K562 treated with DMSO at 1 percent for 4 hours (cell line): ENCODE results near the gene ITIH3. TPM values are rescaled to one million over a fixed set of nuclear protein-coding genes. Genes with fewer than 3 reads are reported as not detected.

Source experiments
- total RNA-seq: library from RNA; unstranded; fragments of 300-600 nt; gene quantifications from 2 replicates; pipeline ENCODE4 v1.2.3, GENCODE V29; 2022; ENCODE audit not compliant: insufficient read depth

Gene ITIH3
- not detected in 2 replicates for total RNA-seq

DNA sequence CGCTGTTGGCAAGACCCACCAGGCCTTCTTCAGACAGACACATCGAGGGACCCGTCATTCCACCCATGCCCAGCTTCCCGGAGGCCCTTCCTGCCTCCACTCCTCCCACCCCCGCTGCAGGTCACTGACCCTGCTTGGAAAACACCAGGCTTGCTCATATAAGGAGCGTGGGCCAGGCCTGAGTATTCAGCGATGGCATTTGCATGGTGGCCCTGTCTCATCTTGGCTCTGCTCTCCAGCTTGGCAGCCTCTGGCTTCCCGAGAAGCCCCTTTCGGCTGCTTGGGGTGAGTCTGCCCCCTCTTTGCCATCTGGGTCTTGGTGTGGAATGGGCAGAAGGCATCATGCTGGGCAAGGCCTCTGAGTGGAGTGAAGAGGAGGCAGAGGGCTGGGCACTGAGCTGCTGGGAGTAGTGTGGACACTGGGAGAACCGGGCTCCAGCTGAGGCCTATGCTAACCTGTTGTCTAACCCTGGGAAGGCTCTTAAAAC is at the start of gene ITIH3:
TSS of gene ITIH3 (plus strand) at position 185 of the 488 bp plus-strand sequence. CDS start at position 193, 8 bp downstream.

DNA sequence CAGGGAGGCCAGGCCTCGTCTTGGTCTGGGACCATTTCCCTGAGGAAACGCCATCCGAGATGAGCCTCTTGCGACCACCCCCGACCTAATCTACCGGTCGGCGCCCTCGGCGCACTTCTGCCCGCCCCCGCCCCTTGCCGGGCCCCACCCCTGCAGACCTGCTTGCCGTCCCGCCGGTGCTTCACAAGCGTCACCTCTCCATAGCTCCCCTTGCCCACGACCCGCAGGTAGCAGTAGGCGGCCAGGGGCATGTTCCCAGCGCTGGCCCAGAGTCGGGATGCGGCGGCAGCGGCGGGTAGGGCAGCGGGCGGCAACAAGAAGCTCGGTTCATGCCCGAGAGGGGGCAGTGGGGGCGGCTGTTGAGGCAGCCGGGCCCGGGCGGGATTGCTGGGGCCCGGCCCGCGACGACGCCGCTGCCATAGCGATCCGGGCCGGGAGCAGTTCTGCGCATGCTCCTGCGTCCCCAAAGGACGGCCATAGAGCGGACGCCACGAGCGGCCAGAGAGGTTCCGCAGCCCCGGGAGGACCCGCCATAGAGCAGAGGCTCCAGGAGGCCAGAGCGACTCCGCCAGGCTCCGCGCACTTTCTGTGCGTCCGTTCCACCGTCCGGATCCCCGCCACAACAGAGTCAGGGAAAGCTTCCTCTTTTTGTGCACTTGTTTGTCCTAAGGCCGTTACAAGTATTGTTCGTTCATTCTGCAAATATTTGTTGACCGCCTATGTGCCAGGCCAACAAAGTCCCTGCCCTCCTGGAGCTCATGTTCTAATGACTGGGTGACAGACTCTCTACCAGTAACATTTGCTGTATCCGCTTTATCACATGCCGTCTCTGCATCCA is 23.9 kb upstream of the ITIH3 start, which contains the start of gene NEK4:
TSS of gene NEK4 (minus strand) at position 445 of the 838 bp plus-strand sequence. CDS start at position 251, 194 bp downstream.

DNA sequence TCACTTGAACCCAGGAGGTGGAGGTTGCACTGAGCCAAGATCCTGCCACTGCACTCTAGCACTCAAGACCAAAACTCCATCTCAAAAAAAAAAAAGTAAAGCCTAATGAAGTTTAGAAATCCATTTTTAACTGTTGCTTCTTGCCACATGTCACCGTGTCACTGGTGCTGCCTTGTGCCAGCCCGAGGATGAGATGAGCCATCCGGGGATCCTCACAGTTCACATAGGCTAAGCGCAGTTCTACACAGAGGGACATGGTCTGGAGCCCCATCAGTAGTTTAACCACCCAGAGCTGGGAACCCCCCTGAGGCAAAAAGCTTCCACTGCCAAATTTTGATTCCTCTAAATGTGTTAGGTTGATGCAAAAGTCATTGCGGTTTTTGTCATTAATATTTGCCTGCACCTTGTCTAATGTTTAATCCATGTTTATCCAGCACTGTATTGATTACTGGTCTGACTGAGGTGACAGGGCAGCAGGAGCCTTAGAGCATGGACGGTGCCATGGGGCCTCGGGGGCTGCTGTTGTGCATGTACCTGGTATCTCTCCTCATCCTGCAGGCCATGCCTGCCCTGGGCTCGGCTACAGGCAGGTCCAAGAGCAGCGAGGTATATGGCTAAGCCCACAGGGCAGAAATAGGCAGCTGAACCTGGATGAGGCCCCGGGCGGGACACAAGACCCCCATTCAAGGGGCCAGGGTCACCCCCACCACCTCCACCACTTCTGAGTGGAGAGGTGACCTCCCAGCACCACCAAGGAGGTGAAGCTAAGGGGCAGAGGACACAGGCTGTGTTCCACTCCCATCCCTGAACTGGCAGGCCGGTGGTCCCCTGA is 17.3 kb upstream of the ITIH3 start, which contains the start of gene ITIH1:
TSS of gene ITIH1 (plus strand) at position 473 of the 832 bp plus-strand sequence. CDS start at position 490, 17 bp downstream.

DNA sequence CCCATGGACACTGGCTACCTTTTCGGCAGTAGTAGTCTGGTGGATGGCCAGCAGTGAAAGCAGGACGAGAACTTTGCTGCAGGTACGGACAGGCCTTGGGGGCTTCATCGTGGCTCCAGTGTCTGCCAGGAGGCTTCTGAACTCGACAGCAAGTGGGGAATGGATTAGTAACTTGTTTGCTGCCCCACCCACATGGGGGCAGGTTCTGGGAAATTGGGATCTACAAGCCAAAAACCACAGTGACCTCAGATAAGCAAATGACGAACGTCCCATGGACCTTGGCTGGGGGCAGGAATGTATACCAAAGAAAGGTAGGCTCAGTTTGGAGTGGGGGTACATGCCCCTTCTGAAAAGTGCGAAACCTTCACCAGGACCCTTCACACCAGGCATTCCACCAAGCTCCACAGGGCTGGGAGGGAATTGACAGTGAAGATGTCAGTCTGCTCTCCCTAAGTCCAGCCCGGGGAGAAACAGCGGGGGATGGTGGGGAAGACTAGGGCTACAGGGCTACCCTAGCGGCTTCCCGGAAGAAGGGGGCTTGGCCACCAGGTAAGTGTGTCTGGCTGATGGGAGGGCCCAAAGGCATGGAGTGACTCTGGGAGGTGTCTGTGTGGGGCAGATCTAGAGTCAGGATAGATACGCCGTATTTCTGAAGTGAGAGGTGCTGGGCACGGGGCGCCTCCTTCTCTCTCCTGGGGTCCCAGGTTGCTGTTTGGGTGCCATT is 36.1 kb downstream of the ITIH3 start, which contains the start of gene ITIH4:
TSS of gene ITIH4 (minus strand) at position 138 of the 724 bp plus-strand sequence. CDS start at position 108, 30 bp downstream.

GRCh38 chr3:52834871-52835501 is 40.4 kb downstream of the ITIH3 start, which contains the start of gene MUSTN1:
TSS of gene MUSTN1 (minus strand) at chr3:52835019. CDS start at chr3:52834948, 71 bp downstream.

Other genes starting within 250 kb of the ITIH3 start
- 18.0 and 19.6 TPM in 2 replicates for gene PBRM1, start 108.9 kb upstream of the ITIH3 start, total RNA-seq
- gene GNL3, start 108.8 kb upstream of the ITIH3 start, total RNA-seq: 25.1 and 33.0 TPM in 2 replicates
- gene GLT8D1, start 89.0 kb upstream of the ITIH3 start, total RNA-seq: 31.8 and 35.5 TPM in 2 replicates
- gene SPCS1, start 88.7 kb upstream of the ITIH3 start, total RNA-seq: 63.1 and 82.8 TPM in 2 replicates
- gene NEK4, start 23.9 kb upstream of the ITIH3 start, total RNA-seq: 7.2 and 10.7 TPM in 2 replicates
- gene ITIH1, start 17.2 kb upstream of the ITIH3 start, total RNA-seq: not detected in 2 replicates
- not detected in 2 replicates for gene ITIH4, start 35.9 kb downstream of the ITIH3 start, total RNA-seq
- gene MUSTN1, start 40.2 kb downstream of the ITIH3 start, total RNA-seq: 2.8 and 8.5 TPM in 2 replicates
- gene STIMATE, start 102.8 kb downstream of the ITIH3 start, total RNA-seq: 7.3 and 9.0 TPM in 2 replicates